Endothelial cell of umbilical vein (primary cell): ENCODE data around the gene ATR.

ENCODE experiments used
- CTCF ChIP-seq, 2 donors: IDR thresholded peaks; 1 replicate in 1 of 2; 2 replicates in 1 of 2; pipeline ENCODE4 v1.5.1; 2011; ENCODE audit warnings: low read length in 2 of 2, mild to moderate bottlenecking in 2 of 2, moderate library complexity in 2 of 2, control low read depth in 1 of 2, inconsistent platforms in 1 of 2, low read depth in 1 of 2; ENCODE audit not compliant: insufficient read depth in 1 of 2; ENCODE audit errors: extremely low read depth in 1 of 2
- MAX ChIP-seq: IDR thresholded peaks from 2 replicates; pipeline ENCODE4 v1.6.1; 2011; ENCODE audit not compliant: insufficient read depth, insufficient read length
- MYC ChIP-seq: IDR thresholded peaks from one replicate; pipeline ENCODE4 v1.6.1; 2011; ENCODE audit warnings: mild to moderate bottlenecking, low read depth, low read length
- POLR2A ChIP-seq: IDR thresholded peaks from 2 replicates; pipeline ENCODE4 v1.6.1; 2012; ENCODE audit warnings: low read depth, mild to moderate bottlenecking, control low read depth, low read length

GRCh38 chr3:142542054-142542453, 36.5 kb downstream of the ATR start:
- TF ChIP-seq POLR2A (no peak), MAX (no peak), CTCF (IDR thresholded peaks at IDR 0.05; ENCODE audit: extremely low read depth in 1 of 2, insufficient read depth in 1 of 2, low read depth in 1 of 2, low read length in 2 of 2) (no peak), MYC (no peak)
